HepG2 (cell line): ENCODE results near the gene SYNGAP1. TPM values are rescaled to one million over a fixed set of nuclear protein-coding genes. Genes with fewer than 3 reads are reported as not detected.

Experiments
- ATAC-seq: fragments of 200-7000 bp; cut with Tn5 transposase; 3 replicates; pipeline ENCODE4 v1.9.1; 2020; ENCODE audit warnings: mild to moderate bottlenecking, moderate library complexity
- BruUV-seq: library from RNA; stranded (reverse); fragments of 400-500 nt; replicated peaks from 2 replicates; lab custom pipeline; 2021; lab: Mats Ljungman, UMichigan
- CTCF ChIA-PET: fragments of 300-600 bp; formaldehyde crosslinking; extraction: SDS; loops from one replicate; lab custom pipeline; 2021; ENCODE audit warnings: low total read pairs, inconsistent platforms, low intra/inter-chr PET ratio; lab: Yijun Ruan, JAX
- POLR2A ChIA-PET: fragments of 350-600 bp; sonication (Branson Sonifier 250); formaldehyde crosslinking; loops from one replicate; lab custom pipeline; 2020; ENCODE audit warnings: antibody characterized with exemption, inconsistent platforms; lab: Yijun Ruan, JAX
- DNase-seq: peaks from one replicate; pipeline ENCODE4 v3.0.0-alpha.2; 2015; ENCODE audit warnings: low spot score
- FAIRE-seq: peaks from 3 replicates; lab custom pipeline; 2011; peaks lifted over from hg19 to GRCh38; lab: Jason Lieb, UNC
- H2AFZ ChIP-seq: one replicate; pipeline ENCODE4 v1.6.1; 2011; ENCODE audit warnings: low read length, inconsistent platforms
- H3K27ac ChIP-seq: fragments of 300-600 bp; 3 replicates; pipeline ENCODE4 v1.8.0; 2011; ENCODE audit warnings: mixed run types, mild to moderate bottlenecking, mixed read lengths, low read length, inconsistent platforms; ENCODE audit not compliant: insufficient read depth; ENCODE audit errors: extremely low read length
- H3K27me3 ChIP-seq, 2 experiments: fragments of 200-600 bp in 1 of 2; 2 replicates in 1 of 2; 3 replicates in 1 of 2; pipeline versions ENCODE4 v1.6.0 to v1.8.0; 2011; ENCODE audit warnings: low read length in 2 of 2, mild to moderate bottlenecking in 2 of 2, moderate library complexity in 2 of 2, inconsistent platforms in 1 of 2; ENCODE audit not compliant: insufficient read depth in 2 of 2, control insufficient read depth in 1 of 2
- H3K36me3 ChIP-seq, 2 experiments: fragments of 200-600 bp in 1 of 2; replicated peaks in 1 of 2; 2 replicates in 1 of 2; 3 replicates in 1 of 2; pipeline versions ENCODE4 v1.5.1 to v1.8.0; 2011; ENCODE audit warnings: low read length in 2 of 2, inconsistent platforms in 1 of 2; ENCODE audit not compliant: insufficient read depth in 2 of 2, control insufficient read depth in 1 of 2
- H3K4me1 ChIP-seq: 2 replicates; pipeline ENCODE4 v1.5.1; 2012; ENCODE audit warnings: low read length, inconsistent platforms; ENCODE audit not compliant: insufficient read depth
- H3K4me2 ChIP-seq: 2 replicates; pipeline ENCODE4 v1.6.0; 2011; ENCODE audit warnings: low read depth, low read length, inconsistent platforms
- H3K4me3 ChIP-seq, 3 experiments: fragments of 200-600 bp in 1 of 3; sonication (generic), shearing (Covaris generic) in 1 of 3; replicated peaks in 1 of 3; 2 replicates each; pipeline ENCODE4 v1.5.1; 2011 to 2016; ENCODE audit warnings: low read length in 3 of 3, inconsistent platforms in 2 of 3, low read depth in 2 of 3, mild to moderate bottlenecking in 2 of 3, control low read depth in 1 of 3, mixed read lengths in 1 of 3; ENCODE audit not compliant: insufficient read depth in 1 of 3
- H3K79me2 ChIP-seq: one replicate; pipeline ENCODE4 v1.6.1; 2011; ENCODE audit warnings: low read length, inconsistent platforms; ENCODE audit not compliant: insufficient read depth
- H3K9ac ChIP-seq: 2 replicates; pipeline ENCODE4 v1.6.0; 2011; ENCODE audit warnings: mild to moderate bottlenecking, low read depth, low read length, inconsistent platforms; ENCODE audit not compliant: insufficient read depth
- H3K9me3 ChIP-seq: 2 replicates; pipeline ENCODE4 v1.5.1; 2012; ENCODE audit warnings: mild to moderate bottlenecking, low read length
- H4K20me1 ChIP-seq: 2 replicates; pipeline ENCODE4 v1.6.0; 2011; ENCODE audit warnings: inconsistent platforms, mild to moderate bottlenecking, low read length, moderate library complexity; ENCODE audit not compliant: insufficient read depth
- AGO2 ChIP-seq: fragments of 200-400 bp; formaldehyde crosslinking; optimal IDR thresholded peaks from 2 replicates; pipeline ENCODE3; 2017; ENCODE audit warnings: mild to moderate bottlenecking, low read depth, low read length, moderate library complexity
- ATF1 ChIP-seq: IDR thresholded peaks from 2 replicates; pipeline ENCODE4 v1.6.1; 2016; ENCODE audit warnings: mild to moderate bottlenecking, control low read depth
- EED ChIP-seq: sonication (generic); formaldehyde crosslinking; IDR thresholded peaks from 2 replicates; pipeline ENCODE4 v1.5.0; 2020; ENCODE audit warnings: mild to moderate bottlenecking, missing genetic modification reagents
- SMAD9 ChIP-seq: sonication (generic); formaldehyde crosslinking; IDR thresholded peaks from 2 replicates; pipeline ENCODE4 v1.5.1; 2020; ENCODE audit warnings: mild to moderate bottlenecking, missing genetic modification reagents
- SOX6 ChIP-seq, 2 experiments: fragments of 450-650 bp in 1 of 2; sonication (generic) in 1 of 2; formaldehyde crosslinking in 1 of 2; IDR thresholded peaks; 2 replicates each; pipeline versions ENCODE4 v1.4.0 to v1.6.1; 2017 to 2020; ENCODE audit warnings: antibody characterized with exemption in 1 of 2, mild to moderate bottlenecking in 1 of 2, missing genetic modification reagents in 1 of 2
- ZNF138 ChIP-seq: sonication (generic); formaldehyde crosslinking; IDR thresholded peaks from 2 replicates; pipeline ENCODE4 v1.5.0; 2020; ENCODE audit warnings: mild to moderate bottlenecking, low read depth, missing genetic modification reagents
- ZNF598 ChIP-seq: sonication (generic); formaldehyde crosslinking; IDR thresholded peaks from 2 replicates; pipeline ENCODE4 v1.5.1; 2020; ENCODE audit warnings: mild to moderate bottlenecking, missing genetic modification reagents, borderline replicate concordance
- WGBS: methylation state at CpG from one replicate; pipeline ENCODE4 v1.1.6; 2017; ENCODE audit warnings: low lambda C conversion rate; 5-methylcytosine and 5-hydroxymethylcytosine counted together
- in situ Hi-C: cut with HindIII; loops from 2 replicates; pipeline ENCODE4 v1.10.0; 2017; ENCODE audit warnings: low pct_unique_long_range_greater_than_20kb; ENCODE audit not compliant: extremely low pct_ligation_motif_present
- intact Hi-C: fragments of 100-400 bp; cut with micrococcal nuclease; formaldehyde crosslinking; loops from one replicate; pipeline ENCODE4 v1.10.0; 2022; ENCODE audit not compliant: unreplicated experiment
- polyA plus RNA-seq, 8 experiments: library from polyadenylated mRNA; depleted of rRNA in 3 of 8; stranded (reverse) in 7 of 8; unstranded in 1 of 8; fragments of >200 nt; fragmentation: Illumina TruSeq in 4 of 8; extraction: Trizol in 4 of 8; gene quantifications; 2 replicates each; pipeline versions ENCODE4 v1.2.1 to v1.2.3, GENCODE V29; 2011 to 2016; ENCODE audit warnings: low read depth in 4 of 8, missing spikeins in 1 of 8, mixed read lengths in 1 of 8; ENCODE audit not compliant: insufficient read depth in 1 of 8
- total RNA-seq, 5 experiments: library from RNA; depleted of rRNA; stranded (reverse); fragments of >200 nt; fragmentation: Illumina TruSeq; extraction: Trizol; gene quantifications; 2 replicates each; pipeline ENCODE4 v1.2.3, GENCODE V29; 2016; ENCODE audit warnings: low read depth in 1 of 5
- TF ChIP-seq, protein P1 (sequence below): sonication (generic); formaldehyde crosslinking; IDR thresholded peaks from 2 replicates; pipeline ENCODE4 v1.4.0; 2020; ENCODE audit warnings: missing genetic modification reagents, borderline replicate concordance
- TF ChIP-seq, protein P2 (sequence below): sonication (generic); formaldehyde crosslinking; IDR thresholded peaks from 2 replicates; pipeline ENCODE4 v1.5.0; 2020; ENCODE audit warnings: missing genetic modification reagents, mild to moderate bottlenecking, borderline replicate concordance

SYNGAP1 gene
- total and polyA plus RNA-seq, 2 of the 13 experiments (the other 11 are each of a cell fraction or from before 2014, with no cell fraction given) = 0.75 to 1.1 TPM

DNA sequence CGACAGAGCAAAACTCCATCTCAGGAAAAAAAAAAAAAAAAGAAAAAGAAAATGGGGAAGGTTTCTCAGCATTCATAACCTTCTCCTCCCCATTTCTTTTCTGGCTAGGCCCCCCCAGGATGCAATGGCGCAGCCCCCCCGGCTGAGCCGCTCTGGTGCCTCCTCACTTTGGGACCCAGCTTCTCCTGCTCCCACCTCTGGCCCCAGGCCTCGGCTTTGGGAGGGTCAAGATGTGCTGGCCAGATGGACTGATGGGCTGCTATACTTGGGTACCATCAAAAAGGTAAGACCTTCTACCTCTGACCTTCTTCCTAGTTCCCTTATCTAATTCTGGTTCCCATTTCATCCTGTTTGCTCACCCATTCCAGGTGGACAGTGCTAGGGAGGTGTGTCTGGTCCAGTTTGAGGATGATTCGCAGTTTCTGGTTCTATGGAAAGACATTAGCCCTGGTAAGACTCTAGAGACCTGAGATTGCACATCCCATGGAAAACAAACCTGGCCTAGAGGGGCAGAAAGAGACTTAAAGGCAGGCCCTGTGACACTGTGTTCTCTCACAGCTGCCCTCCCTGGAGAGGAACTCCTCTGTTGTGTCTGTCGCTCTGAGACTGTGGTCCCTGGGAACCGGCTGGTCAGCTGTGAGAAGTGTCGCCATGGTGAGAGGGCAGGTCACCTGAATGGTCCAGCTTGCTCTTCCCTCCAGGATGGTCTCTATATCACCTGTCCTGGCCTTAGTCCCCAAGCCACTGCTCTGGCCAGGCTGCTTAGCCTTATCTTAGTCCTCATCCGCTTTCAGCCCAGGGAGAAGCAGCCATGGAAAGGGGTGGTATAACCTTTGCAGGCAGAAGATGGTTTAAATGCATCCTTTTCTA, 7.5 kb upstream of the SYNGAP1 start:
- Histone ChIP-seq H3K36me3 (peaks cover 17 to 37% of the 10 kb centered on the region in 2 experiments), H3K27me3 (no peaks in the 10 kb centered on the region; a peak in 1 of 5 replicates), H3K9me3 (no peaks in the 10 kb centered on the region), H4K20me1 (no peaks in the 10 kb centered on the region), H2AFZ (no peak overlapping the region), H3K4me3 (no peak overlapping the region), H3K4me2 (peak overlapping the region; percentile 10; the same call in 1 of the 2 replicates), H3K9ac (no peak overlapping the region), H3K27ac (no peak overlapping the region), H3K4me1 (peaks cover 47% of the 10 kb centered on the region), H3K79me2 (peaks cover 23% of the 10 kb centered on the region)
- in situ Hi-C loops (loop anchor here (10.0 to 25.0 kb wide), 2 partner anchors 125 to 208 kb away; partner anchors contain the start of genes B3GALT4, HSD17B8, PFDN6 and RGL2), intact Hi-C loops (no loop called here)
- ATAC-seq = no peak
- 93% methylated on average over 10 of the region's 10 CpGs for WGBS
- ChIA-PET CTCF (no interaction called here), POLR2A (interaction anchor here (0.5 kb wide), 1 partner anchor 95 kb away, joined by 3 read pairs; the partner anchor contains the start of gene ZBTB22)
- TF ChIP-seq ZNF138 (CRISPR knock-in tag) (0 out of 2 replicates have a peak, but pooled peaks have one; percentile 32), SMAD9 (CRISPR knock-in tag) (no peak), EED (0 out of 2 replicates have a peak, but pooled peaks have one; percentile 42), ATF1 (CRISPR knock-in tag) (no peak), SOX6 (IDR thresholded peaks at IDR 0.05) (no peak), SOX6 (CRISPR knock-in tag; IDR thresholded peaks at IDR 0.05) (no peak), AGO2 (peak; percentile 25), ZNF598 (CRISPR knock-in tag) (no peak)
- TF ChIP-seq, protein P1, sequence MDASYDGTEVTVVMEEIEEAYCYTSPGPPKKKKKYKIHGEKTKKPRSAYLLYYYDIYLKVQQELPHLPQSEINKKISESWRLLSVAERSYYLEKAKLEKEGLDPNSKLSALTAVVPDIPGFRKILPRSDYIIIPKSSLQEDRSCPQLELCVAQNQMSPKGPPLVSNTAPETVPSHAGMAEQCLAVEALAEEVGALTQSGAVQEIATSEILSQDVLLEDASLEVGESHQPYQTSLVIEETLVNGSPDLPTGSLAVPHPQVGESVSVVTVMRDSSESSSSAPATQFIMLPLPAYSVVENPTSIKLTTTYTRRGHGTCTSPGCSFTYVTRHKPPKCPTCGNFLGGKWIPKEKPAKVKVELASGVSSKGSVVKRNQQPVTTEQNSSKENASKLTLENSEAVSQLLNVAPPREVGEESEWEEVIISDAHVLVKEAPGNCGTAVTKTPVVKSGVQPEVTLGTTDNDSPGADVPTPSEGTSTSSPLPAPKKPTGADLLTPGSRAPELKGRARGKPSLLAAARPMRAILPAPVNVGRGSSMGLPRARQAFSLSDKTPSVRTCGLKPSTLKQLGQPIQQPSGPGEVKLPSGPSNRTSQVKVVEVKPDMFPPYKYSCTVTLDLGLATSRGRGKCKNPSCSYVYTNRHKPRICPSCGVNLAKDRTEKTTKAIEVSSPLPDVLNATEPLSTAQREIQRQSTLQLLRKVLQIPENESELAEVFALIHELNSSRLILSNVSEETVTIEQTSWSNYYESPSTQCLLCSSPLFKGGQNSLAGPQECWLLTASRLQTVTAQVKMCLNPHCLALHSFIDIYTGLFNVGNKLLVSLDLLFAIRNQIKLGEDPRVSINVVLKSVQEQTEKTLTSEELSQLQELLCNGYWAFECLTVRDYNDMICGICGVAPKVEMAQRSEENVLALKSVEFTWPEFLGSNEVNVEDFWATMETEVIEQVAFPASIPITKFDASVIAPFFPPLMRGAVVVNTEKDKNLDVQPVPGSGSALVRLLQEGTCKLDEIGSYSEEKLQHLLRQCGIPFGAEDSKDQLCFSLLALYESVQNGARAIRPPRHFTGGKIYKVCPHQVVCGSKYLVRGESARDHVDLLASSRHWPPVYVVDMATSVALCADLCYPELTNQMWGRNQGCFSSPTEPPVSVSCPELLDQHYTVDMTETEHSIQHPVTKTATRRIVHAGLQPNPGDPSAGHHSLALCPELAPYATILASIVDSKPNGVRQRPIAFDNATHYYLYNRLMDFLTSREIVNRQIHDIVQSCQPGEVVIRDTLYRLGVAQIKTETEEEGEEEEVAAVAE (CRISPR knock-in tag) = no peak
- TF ChIP-seq, protein P2, sequence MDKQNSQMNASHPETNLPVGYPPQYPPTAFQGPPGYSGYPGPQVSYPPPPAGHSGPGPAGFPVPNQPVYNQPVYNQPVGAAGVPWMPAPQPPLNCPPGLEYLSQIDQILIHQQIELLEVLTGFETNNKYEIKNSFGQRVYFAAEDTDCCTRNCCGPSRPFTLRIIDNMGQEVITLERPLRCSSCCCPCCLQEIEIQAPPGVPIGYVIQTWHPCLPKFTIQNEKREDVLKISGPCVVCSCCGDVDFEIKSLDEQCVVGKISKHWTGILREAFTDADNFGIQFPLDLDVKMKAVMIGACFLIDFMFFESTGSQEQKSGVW (CRISPR knock-in tag) = no peak
- no TSS peak for BruUV-seq
- DNase-seq = no peak
- no peak for FAIRE-seq
